Gastrocnemius medialis (tissue), 4 donors: Measurements from ENCODE around the gene XIRP1. TPM values are rescaled to one million over a fixed set of nuclear protein-coding genes. Genes with fewer than 3 reads are reported as not detected.

Source experiments
- ATAC-seq, 2 donors: fragments of 150-250 bp; one replicate each; pipeline ENCODE4 v1.9.1; 2016
- DNase-seq, 2 donors: peaks; one replicate each; pipeline ENCODE4 v3.0.0-alpha.2; 2019
- H3K27ac ChIP-seq, 4 donors: fragments of 200-600 bp; sonication (generic); 1 replicate in 1 of 4; 2 replicates in 3 of 4; pipeline ENCODE4 v1.5.1; 2016 to 2018; ENCODE audit warnings: mild to moderate bottlenecking in 2 of 4, moderate library complexity in 1 of 4
- H3K27me3 ChIP-seq, 3 donors: fragments of 200-600 bp; sonication (generic) in 2 of 3; 1 replicate in 1 of 3; 2 replicates in 2 of 3; pipeline versions ENCODE4 v1.5.1 to v1.6.0; 2016 to 2019; ENCODE audit warnings: mild to moderate bottlenecking in 1 of 3, moderate library complexity in 1 of 3
- H3K36me3 ChIP-seq, 2 donors: fragments of 200-600 bp; sonication (generic) in 1 of 2; one replicate each; pipeline ENCODE4 v1.5.1; 2017 to 2018
- H3K4me1 ChIP-seq, 2 donors: fragments of 200-600 bp; sonication (generic) in 1 of 2; one replicate each; pipeline ENCODE4 v1.5.1; 2016 to 2017; ENCODE audit warnings: mild to moderate bottlenecking in 2 of 2
- H3K4me3 ChIP-seq, 4 donors: fragments of 200-600 bp; sonication (generic) in 3 of 4; 1 replicate in 1 of 4; 2 replicates in 3 of 4; pipeline ENCODE4 v1.5.1; 2016 to 2019; ENCODE audit warnings: mild to moderate bottlenecking in 2 of 4
- H3K9me3 ChIP-seq, 3 donors: fragments of 200-600 bp; sonication (generic) in 2 of 3; 1 replicate in 1 of 3; 2 replicates in 2 of 3; pipeline ENCODE4 v1.5.1; 2016 to 2019
- POLR2A ChIP-seq, 2 donors: fragments of 450-650 bp; IDR thresholded peaks; one replicate each; pipeline ENCODE4 v1.6.1; 2017; ENCODE audit warnings: antibody characterized with exemption in 2 of 2, mild to moderate bottlenecking in 2 of 2, moderate library complexity in 2 of 2
- in situ Hi-C, 4 donors: fragments of 200-750 bp; cut with MboI; loops; one replicate each; pipeline versions ENCODE4 v1.15.0 to v1.8.0; 2017; ENCODE audit warnings: low sequenced_read_pairs in 4 of 4
- intact Hi-C: fragments of 100-400 bp; cut with DNase I; formaldehyde crosslinking; loops from one replicate; pipeline ENCODE4 v1.15.1; 2023; ENCODE audit warnings: low total_unique reads
- total RNA-seq, 4 donors: library from RNA; depleted of rRNA; stranded (reverse); fragments of >200 nt; gene quantifications; one replicate each; pipeline versions ENCODE4 v1.1.0 to v1.2.3, GENCODE V29; 2016
- TF ChIP-seq, protein P1 (sequence below), 5 experiments: fragments of 450-650 bp in 3 of 5; fragments of 200-600 bp in 2 of 5; sonication (generic) in 2 of 5; IDR thresholded peaks in 4 of 5; conservative IDR thresholded peaks in 1 of 5; 1 replicate in 4 of 5; 2 replicates in 1 of 5; pipeline ENCODE4 v1.5.1; 2016 to 2019; ENCODE audit warnings: antibody characterized with exemption in 5 of 5, mild to moderate bottlenecking in 3 of 5, moderate library complexity in 3 of 5

Gene XIRP1
- total RNA-seq, 4 donors from 2014 or later, result 52.4 to 329 (median 128) TPM

GRCh38 chr3:39143051-39143885 is 49.1 kb downstream of the XIRP1 start:
- Histone ChIP-seq H3K4me3 (no peak overlapping the region), H3K27ac (peak overlapping the region; percentile 58 to 100 (median 89)), H3K4me1 (peaks cover 51 to 67% of the 10 kb centered on the region in 2 donors), H3K36me3 (peaks cover 0 to 47% of the 10 kb centered on the region in 2 donors), H3K9me3 (no peaks in the 10 kb centered on the region), H3K27me3 (no peaks in the 10 kb centered on the region)
- ATAC-seq (peak; percentile 45 to 53), DNase-seq (peak in 1 of 2 donors; percentile 80)
- in situ Hi-C loops, result no loop called here
- intact Hi-C loops, result no loop called here
- no peak for TF ChIP-seq POLR2A (IDR thresholded peaks at IDR 0.05)
- TF ChIP-seq, protein P1, sequence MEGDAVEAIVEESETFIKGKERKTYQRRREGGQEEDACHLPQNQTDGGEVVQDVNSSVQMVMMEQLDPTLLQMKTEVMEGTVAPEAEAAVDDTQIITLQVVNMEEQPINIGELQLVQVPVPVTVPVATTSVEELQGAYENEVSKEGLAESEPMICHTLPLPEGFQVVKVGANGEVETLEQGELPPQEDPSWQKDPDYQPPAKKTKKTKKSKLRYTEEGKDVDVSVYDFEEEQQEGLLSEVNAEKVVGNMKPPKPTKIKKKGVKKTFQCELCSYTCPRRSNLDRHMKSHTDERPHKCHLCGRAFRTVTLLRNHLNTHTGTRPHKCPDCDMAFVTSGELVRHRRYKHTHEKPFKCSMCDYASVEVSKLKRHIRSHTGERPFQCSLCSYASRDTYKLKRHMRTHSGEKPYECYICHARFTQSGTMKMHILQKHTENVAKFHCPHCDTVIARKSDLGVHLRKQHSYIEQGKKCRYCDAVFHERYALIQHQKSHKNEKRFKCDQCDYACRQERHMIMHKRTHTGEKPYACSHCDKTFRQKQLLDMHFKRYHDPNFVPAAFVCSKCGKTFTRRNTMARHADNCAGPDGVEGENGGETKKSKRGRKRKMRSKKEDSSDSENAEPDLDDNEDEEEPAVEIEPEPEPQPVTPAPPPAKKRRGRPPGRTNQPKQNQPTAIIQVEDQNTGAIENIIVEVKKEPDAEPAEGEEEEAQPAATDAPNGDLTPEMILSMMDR (IDR thresholded peaks at IDR 0.05 in 4 of 5, conservative IDR thresholded peaks at IDR 0.05 in 1 of 5), result no peak

DNA sequence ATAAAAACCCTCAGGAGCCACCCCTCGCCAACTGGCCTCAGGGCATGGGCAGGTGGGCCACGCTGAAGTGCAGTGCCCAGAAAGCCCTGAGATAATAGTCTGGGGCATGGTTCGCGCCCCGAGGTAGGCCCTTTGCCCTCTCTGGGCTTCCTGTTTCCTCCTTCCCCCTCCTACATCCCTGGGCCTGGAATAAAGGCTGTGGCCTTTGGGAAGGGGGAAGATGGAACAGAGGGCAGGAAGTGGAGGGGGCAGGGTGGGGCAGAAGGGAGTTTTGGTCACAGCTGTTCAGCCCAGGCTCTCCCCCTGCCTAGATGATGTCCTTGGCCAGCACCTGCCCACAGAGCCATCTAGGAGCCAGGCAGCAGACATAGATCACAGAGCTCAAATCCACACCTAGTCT is 50.3 kb downstream of the XIRP1 start:
- no peaks in the 10 kb centered on the region for H3K27me3 ChIP-seq
- DNase-seq (peak in 1 of 2 donors; percentile 57), ATAC-seq (peak in 1 of 2 donors; percentile 13)
- H3K4me3 ChIP-seq, result no peak overlapping the region
- in situ Hi-C loops (no loop called here), intact Hi-C loops (no loop called here)
- H3K27ac ChIP-seq, result peak overlapping the region; percentile 58 to 100 (median 89)
- no peak for TF ChIP-seq POLR2A (IDR thresholded peaks at IDR 0.05)
- TF ChIP-seq, protein P1 (IDR thresholded peaks at IDR 0.05 in 4 of 5, conservative IDR thresholded peaks at IDR 0.05 in 1 of 5), result no peak
- peaks cover 0 to 47% of the 10 kb centered on the region in 2 donors for H3K36me3 ChIP-seq
- no peaks in the 10 kb centered on the region for H3K9me3 ChIP-seq
- peaks cover 39 to 55% of the 10 kb centered on the region in 2 donors for H3K4me1 ChIP-seq

DNA sequence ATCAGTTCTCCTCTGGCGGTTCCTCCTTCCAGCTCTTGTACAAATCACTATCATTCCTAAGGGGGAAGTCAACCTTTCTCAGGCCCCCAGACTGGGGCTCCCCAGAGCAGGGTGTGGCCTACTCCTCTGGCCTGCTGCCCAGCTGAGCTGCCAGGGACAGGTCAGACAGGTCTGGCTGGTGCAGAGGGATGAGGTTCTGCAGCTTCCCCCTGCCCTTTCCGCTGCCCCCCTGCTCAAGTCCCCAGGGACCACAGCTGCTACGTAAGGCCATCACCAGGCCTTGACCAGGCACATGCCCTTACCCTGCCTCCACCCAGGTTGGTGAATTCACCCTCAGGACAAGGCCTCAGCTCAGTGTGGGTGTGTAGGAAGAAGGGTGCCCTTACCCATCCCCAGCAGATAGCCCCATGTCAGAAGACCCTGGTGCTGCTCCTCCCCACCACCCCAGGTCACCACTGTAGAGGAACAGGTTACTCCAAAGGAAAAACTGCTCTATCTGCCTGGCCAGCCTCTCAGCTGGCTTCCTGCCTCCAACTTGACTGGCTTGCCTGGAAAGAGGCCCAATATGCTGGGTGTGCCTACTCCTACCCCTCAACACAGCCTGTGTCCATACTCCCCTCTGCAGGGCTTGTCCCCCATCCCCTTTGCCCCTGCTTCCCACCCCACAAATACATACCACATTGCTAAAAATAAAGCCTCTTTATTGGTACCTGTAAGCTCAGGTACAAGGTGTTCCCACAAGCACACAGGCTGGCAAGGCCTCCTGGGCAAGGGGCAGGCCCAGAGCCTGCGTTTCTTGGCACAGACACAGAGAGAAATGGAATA is 51.0 kb downstream of the XIRP1 start:
- H3K4me3 ChIP-seq, result no peak overlapping the region
- H3K36me3 ChIP-seq, result peaks cover 0 to 46% of the 10 kb centered on the region in 2 donors
- no peaks in the 10 kb centered on the region for H3K9me3 ChIP-seq
- in situ Hi-C loops (no loop called here), intact Hi-C loops (no loop called here)
- TF ChIP-seq, protein P1 (IDR thresholded peaks at IDR 0.05 in 4 of 5, conservative IDR thresholded peaks at IDR 0.05 in 1 of 5), result no peak
- peak overlapping the region; percentile 58 to 100 (median 89) for H3K27ac ChIP-seq
- ATAC-seq (peak in 1 of 2 donors; percentile 4), DNase-seq (peak in 1 of 2 donors; percentile 52)
- no peaks in the 10 kb centered on the region for H3K27me3 ChIP-seq
- peaks cover 33 to 48% of the 10 kb centered on the region in 2 donors for H3K4me1 ChIP-seq

DNA sequence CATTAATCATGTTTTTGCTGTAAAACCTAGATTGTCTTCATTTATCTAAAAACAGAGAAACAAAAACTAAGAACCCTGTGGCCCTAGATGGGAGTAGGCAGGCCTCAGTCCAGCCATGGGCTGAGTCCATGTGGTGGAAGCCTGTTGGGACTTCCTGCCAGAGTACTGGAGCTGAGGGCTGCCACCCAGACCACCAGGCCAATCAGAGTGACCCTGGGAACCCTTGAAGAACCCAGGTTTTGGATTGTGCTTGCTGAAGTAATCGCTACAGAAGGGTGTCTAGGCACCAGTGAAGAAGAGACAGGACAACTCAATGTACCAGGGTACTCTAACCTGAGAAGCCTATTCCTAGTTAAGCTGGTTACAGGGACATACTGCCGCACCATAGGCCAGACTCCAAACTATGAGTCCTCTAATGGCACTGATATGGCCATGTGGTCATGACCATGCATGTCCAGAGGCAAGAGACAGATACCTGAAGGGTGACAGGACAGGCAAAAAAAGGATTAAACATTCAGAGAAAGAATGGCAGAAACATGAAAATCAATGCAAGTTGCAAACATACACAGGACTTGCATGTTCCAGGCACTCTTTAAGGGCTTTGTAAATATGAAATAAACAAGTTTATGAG is 51.9 kb downstream of the XIRP1 start:
- DNase-seq, result no peak
- TF ChIP-seq POLR2A (IDR thresholded peaks at IDR 0.05), result no peak
- TF ChIP-seq, protein P1 (IDR thresholded peaks at IDR 0.05 in 4 of 5, conservative IDR thresholded peaks at IDR 0.05 in 1 of 5), result no peak
- peak overlapping the region; percentile 58 to 100 (median 89) for H3K27ac ChIP-seq
- no peaks in the 10 kb centered on the region for H3K9me3 ChIP-seq
- H3K36me3 ChIP-seq, result peaks cover 0 to 37% of the 10 kb centered on the region in 2 donors
- in situ Hi-C loops, result no loop called here
- H3K27me3 ChIP-seq, result no peaks in the 10 kb centered on the region
- H3K4me3 ChIP-seq, result no peak overlapping the region
- ATAC-seq, result peak; percentile 55 to 69
- intact Hi-C loops, result no loop called here
- peaks cover 25 to 40% of the 10 kb centered on the region in 2 donors for H3K4me1 ChIP-seq
